HG03025 (cell line): Measurements from ENCODE around the gene SECTM1.
"Not testable (repeated sequence)": the region's sequence is repeated elsewhere in the genome, so short reads cannot be mapped to it uniquely, and the experiment has no call there.

ENCODE experiments used
- ATAC-seq: cut with Tn5 transposase; IDR thresholded peaks from one replicate; pipeline ENCODE4 v1.9.1; 2021; ENCODE audit warnings: mild to moderate bottlenecking, moderate library complexity; ENCODE audit not compliant: unreplicated experiment, low FRiP score

SECTM1 gene

DNA sequence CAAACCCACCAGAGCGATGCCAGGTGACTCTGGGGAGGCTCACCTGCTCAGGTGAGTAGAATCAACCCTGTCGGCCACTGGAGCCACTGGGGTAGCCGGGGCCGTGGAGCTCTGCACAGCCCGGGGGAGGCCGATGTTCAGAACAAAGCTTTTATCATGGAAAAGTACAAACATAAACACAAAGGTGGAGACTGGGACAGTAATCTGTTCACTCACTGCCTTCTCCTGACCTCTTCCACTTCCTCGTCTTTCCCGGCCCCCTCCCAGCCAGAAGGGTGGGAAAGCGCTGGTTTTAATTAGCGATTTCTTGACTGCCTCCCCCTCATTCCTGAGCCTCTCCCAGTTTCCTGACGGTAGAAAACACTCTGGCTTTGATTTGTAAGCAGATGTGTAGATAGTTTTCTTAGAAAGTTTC lies 15.7 kb upstream of the SECTM1 start:
- ATAC-seq = no peak

DNA sequence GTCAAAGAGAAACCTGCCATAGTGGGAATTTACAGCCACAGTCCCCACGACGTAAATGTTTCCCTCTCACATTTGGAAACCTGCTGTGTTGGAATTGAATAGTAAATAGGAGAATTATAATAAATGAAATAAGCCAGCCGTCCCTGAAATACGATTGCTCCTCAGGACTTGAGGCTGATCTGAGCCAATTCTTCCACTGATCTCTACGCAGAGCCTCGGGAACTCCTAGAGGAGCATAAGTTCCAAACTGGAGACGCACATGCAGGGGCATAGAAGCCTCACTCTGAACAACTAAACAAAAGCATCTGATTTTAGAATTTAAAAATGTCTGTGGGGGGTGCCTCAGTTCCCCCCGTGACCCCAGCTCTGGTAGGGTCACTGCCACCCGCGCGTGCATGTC lies 15.3 kb upstream of the SECTM1 start:
- no peak for ATAC-seq

DNA sequence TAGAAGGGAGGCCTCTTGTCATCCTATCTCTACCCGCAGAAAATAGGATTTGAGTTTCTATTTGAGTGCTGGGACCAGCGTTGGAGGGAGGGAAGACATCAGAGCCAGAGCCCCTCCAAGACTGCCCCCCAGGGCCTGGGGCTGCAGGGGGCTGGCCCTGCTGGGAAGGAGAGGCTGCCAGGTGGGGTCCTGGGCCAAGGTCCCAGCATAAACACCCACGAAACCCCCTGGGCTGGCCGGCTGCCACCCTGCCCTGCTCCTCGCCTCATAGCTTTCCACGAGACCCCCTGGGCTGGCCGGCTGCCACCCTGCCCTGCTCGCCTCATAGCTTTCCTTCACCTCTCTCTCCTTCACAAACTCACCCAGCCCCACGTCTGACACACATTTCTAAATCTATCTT lies 14.9 kb upstream of the SECTM1 start:
- ATAC-seq = no peak

GRCh38 chr17:82347994-82348393 lies 14.4 kb upstream of the SECTM1 start:
- ATAC-seq = not testable (repeated sequence)

- ATAC-seq = no peak
These were observed 13.1 kb upstream of the SECTM1 start for GRCh38 chr17:82346342-82347300.

DNA sequence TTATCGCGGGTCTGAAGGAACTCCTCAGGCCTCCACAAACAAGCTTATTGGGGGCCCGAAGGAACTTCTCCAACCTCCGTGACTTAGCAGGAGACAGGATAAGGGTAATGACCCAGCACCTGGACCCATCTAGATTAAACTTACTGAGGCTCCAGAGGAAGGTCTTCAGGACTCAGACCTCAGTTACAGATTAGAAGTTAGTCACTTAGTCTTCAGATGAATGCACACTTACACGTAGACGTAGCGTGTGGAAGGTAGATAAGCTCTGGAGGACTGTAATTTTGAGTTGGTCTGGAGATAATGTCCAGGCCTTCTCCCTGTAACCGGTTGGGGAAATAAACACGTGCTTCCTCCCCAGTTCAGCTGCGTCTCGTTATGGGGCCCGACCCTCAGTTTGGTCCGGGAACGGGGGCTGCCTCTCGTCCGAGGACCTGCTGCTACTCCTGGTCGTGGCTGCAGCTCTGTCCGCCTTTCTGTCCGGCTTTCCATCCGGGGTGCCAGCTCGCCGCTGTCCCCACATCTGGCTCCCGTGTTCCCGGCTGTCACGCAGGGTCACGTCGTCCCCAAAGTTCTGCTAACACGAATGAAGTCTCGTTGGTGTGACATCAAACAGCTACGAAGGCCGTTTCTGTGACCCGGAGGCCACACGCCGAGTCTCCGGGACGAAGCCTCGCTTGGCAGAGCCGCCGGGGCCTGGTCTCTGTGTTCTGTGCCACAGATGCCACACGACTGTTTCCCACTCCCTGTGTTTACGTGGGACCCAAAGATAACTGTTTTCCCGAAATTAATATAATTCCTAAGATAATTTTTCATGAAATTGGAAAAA lies 11.8 kb upstream of the SECTM1 start:
- no peak for ATAC-seq

- no peak for ATAC-seq
These were observed 10.8 kb upstream of the SECTM1 start for GRCh38 chr17:82344175-82344907.

DNA sequence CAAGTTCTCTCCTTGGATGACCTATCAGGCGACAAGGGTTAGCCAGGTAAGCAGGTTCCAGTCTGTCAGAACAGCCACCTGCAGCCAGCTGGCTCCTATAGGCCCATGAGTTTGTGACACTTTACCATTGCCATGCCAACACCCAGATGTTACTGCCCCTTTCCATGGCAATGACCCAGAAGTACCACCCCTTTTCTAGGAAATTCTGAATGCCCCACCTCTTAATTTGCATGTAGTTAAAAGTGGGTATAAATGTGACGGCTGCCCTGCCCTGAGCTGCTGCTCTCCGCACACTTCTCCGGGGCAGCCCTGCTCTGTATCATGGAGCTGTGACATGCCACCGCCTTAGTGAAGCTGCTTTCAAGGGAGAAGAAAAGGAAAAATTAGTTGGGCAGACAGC lies 10.0 kb upstream of the SECTM1 start:
- no peak for ATAC-seq

DNA sequence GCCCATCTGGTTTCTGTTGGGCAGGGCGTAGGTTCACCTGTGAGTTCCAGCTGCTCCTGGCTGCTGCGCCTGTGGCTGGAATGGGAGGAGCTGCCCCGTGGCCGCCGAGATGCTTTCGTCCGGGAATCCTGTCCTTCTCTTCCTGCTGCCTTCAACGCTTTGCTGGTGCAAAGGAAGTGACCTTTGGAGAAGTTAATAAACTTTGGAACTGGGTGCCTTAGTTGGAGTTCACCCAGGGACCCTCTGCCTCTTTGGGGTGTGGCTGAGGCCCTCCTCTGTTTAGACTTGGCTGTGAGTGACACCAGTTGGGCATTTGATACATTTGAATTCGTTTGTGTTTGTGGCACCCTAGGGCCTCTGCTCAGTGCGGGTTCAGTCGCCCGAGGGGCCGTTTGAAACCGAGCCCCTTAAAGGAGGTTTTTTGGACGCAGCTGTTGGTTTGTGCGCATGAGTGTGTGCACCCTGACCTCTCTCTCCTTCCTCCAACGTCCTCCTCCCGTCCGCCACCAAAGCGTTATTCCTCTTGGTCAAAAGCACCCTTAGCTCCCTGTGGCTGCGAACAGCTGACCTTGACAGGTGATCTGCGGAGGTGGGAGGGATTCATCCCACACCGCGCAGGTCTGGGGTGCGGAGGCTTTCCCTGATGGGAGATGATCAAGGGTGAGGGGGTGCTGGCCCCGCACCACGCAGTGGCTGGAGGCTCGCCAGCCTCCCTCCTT lies 9.0 kb upstream of the SECTM1 start:
- ATAC-seq = no peak

DNA sequence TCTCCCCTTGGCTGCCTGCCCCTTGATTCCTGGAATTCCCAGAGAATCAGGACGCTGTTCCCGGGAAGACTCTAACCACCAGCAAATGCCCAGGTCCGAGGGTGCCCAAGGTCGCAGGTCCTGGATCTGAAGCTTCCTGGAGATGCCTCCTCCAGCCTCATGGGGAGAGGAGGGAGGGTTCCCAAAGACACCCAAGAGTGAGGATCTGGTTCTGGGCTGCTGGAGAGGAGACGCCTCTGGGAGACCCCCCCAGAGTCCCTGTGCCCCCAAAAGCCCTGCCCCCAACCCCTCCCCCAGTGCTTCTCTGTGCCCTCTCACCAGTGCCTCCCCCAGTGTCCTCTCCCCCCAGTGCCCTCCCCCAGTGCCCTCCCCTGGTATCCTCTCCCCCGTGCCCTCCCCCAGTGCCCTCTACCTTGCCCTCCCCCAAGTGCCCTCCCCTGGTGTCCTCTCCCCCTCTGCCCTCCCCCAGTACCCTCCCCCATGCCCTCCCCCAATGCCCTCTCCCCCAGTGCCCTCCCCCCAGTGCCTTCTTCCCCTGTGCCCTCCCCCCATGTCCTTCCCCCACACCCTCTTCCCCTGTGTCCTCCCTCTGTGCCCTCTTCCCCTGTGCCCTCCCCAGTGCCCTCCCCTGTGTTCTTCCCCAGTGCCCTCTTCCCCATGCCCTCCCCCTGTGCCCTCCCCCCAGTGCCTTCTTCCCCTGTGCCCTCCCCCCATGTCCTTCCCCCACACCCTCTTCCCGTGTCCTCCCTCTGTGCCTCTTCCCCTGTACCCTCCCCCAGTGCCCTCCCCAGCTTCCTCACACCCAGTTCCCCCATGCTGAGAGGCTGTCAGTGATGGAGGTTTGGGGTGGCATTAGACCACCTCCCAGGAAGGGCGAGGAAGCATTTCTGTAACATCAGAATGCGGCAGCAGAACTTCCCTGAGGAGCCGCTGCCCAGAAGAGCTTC lies 6.3 kb upstream of the SECTM1 start:
- no peak for ATAC-seq

- ATAC-seq = no peak
These were observed 5.5 kb upstream of the SECTM1 start for GRCh38 chr17:82338858-82339633.

- no peak for ATAC-seq
These were observed 1.2 kb upstream of the SECTM1 start for GRCh38 chr17:82334622-82335394.

- ATAC-seq = no peak
These were observed 647 bp upstream of the SECTM1 start for GRCh38 chr17:82334204-82334621.

DNA sequence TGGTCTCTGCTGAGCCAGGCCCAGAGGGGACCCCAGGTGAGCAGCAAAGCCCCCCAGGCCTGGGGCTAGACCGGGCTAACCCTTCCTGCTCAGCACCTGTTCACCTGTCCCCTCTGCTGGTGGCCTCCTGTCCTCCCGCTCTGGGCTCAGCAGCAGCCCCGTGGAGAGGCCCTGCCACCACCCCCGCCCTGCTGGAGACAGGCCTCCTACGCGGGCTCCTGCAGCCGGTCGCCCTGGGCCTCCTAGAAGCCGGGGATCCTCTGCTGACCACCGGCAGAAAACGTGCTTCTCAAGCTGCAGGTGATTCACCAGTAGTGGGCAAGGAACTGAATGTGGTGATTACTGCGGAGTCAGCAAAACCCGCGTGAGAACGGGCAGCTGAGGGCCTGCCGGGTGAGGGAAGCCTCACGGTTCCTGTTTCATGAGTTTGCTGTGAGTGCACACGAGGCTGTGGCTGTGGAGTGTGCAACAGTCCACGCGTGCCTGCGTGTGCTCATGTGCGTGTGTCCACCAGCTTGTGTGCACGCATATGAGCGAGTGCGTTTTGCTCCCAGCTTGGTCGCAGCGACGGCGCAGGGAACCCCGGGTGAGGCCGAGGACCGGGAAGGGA lies 792 bp downstream of the SECTM1 start:
- no peak for ATAC-seq

DNA sequence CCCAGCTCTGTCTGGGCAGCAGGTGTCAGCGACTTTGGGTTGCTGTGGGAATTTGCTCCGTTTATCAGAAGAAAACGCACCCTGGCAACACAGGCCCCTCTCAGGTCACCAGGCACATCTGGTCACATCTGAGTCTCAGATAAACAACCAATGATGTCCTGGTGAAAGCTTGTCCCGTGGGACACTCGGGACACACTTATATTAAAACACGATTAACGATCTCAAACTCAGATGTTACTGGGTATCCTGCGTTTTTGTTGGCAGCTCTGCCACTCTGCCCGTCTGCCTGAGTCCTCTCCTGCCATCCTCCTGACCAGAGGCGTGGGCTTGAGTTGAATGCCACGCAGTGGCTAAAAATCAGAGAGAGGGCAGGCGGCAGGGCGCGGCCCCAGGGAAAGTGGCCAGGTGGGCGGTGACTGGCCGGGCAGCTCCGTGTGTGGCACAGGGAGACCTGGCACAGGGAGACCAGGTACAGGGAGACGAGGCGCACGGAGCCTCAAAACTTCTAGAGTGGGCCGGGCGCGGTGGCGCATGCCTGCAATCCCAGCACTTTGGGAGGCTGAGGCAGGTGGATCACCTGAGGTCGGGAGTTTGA lies 2.1 kb downstream of the SECTM1 start:
- no peak for ATAC-seq

DNA sequence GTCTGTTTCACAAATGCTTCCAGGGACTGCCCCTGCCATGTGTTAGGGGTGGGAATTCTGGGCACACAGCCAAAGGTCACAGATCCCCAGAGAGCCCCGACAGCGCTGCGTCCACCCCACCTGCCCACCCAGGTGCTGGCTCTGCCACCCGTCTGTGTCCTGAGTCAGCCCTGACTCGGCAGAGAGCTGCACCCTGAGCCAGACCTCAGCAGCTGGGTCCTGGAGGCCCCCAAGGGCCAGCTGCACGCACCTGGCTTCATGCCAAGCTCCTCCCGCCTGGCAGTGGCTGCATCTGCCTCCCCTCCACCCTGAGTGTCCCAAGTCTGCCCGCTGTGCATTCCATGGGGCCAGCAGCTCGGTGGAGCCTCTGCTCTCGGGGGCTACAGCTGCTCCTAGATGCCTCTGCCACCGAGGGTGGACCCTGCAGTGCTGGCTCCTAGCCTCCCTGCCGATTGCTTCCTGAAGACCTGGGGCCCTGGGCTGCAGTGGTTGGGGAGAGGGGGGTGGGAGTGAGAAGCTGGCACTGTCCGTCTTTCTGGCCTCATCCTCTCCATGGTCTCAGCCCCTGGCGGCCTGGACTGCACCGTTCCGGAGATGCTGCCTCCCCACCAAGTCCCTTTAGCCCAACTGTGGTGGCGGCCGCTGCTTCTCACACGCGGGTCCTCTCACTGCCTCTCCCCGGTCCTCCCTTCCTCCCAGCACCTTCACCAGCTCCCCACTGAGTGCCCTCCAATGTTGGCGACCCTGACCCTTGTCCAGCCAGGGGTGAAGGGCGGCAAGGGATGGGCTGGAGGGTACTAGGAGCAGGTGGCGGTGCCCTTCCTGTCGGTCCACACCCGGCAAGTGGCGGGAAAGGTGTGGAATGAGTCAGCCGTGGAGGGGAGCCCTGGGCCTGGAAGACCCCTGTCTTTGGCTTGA lies 3.0 kb downstream of the SECTM1 start:
- no peak for ATAC-seq
